GM19239 (cell line): Measurements from ENCODE around the gene ETV6.
A peak's percentile ranks its signal among the peaks of the same experiment; 100 is the strongest.

Experiments used
- DNase-seq: peaks from one replicate; pipeline ENCODE4 v3.0.0; 2011; ENCODE audit warnings: low spot score; ENCODE audit not compliant: insufficient read length
- FAIRE-seq: peaks from 2 replicates; lab custom pipeline; 2011; peaks lifted over from hg19 to GRCh38; lab: Jason Lieb, UNC

ETV6 gene

DNA sequence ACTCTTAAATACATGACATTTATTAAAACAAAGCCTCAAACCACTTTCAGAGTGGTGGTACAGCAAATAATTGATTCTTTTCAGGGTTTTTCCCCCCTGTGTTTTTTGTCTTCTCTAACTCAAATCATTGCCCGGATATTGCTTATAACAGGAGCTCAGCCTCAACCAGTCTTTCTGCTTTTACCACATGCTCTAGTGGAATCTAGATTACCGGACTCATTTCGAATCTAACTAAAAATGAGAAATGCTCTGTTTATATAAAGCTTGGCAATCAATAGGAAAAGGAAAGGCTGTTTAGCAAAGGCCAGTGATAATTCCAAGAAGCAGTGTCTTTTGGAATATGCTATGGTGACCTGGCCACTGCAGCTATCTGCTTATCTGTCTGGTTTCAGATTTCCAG is 161.5 kb downstream of the ETV6 start:
- DNase-seq = no peak

DNA sequence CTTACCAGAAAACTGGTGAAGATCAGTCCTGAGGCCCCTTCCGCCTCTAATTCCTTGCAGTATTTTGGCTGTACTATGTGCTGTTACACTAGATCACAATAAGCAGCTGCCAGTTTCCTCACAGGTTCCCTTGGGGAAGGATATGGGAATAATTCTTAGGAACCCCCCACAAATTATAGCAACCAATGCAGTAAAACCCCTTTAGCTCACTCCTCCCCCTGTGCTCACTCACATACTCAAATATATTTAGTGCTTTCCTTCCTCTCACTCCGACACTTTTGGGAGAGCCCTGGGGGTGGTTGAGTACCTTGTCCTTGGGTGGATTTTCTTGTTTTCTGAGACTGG is 162.7 kb downstream of the ETV6 start:
- FAIRE-seq = peak; percentile 47
- no peak for DNase-seq

More for the DNA sequence above, 161.5 kb downstream of the ETV6 start:
- no peak for FAIRE-seq

DNA sequence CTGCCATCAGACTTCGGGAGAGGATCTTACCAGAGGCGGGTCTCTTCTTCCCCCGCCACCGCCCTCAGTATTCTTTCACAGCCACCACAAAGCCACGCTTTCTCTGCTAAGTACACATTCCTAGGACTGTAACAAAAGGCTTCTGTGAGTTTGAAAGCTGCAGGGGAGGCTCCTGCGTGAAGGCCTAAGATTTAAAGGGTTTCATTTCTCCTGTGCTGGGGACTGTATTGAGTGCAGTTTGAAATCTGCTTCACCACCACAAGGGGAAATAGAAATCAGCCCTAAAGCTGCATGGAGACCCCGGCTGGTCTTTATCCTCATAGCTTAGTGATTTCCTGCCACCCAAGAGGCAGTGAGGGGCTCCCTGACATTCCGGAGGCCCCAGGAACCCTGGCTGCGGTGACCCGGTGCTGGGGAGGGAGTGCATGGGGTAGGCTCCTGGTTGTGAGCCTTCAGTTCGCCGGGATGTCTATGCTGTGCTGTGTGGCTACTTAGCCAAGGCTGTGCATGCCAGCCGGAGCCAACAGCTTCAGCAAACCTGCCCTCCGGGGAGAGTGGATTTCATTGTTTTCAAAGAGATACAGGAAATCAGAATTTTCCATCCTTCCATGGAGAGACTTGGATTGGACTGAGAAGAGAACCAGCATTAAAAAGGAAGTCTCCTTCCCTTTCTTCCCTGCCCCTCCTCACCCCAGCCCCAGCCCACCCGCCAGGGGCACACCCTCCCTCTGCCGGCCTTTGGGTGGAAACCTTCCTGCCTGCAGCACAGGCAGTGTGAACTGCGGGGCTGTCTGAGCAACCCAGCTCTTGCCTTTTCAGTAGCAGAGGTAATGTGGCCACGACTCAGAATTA is 163.3 kb downstream of the ETV6 start:
- FAIRE-seq (peak; percentile 93), DNase-seq (no peak)

DNA sequence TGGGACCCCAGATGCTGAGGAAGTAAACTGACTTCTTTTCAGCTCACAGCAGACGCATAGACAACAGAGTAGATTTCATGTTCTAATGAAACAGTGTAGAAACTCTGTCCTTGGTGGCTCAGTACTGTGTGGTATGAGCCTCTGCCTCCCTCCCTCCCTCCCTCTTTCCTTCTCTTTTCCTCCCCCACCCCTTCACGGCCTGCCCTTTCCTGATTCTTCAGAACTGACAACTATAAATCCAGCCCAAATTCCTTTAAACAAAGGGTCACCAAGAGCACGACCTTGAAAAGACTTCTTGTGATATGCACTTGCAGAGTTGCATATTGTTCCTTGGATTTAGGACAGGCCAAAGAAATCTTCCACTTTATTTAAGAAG is 164.0 kb downstream of the ETV6 start:
- no peak for FAIRE-seq
- DNase-seq = no peak

DNA sequence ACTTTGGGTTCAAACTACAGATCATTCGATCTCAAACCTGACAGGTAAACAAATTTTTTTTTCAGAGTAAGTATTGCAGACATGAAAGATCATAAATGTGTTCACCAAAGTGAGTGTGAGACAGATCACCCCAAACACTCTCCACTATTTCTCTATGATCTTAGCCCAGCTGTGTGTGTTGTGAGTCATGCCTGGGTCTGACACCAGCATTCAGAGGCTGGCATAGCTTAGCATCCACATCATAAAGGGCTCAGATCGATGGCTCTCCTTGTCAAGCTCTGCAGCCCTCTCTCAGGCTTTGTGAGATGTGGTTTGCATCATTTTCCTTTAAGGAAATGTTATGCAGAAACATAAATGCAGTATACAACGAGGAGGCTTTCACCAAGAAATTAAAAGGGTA is 164.9 kb downstream of the ETV6 start:
- no peak for FAIRE-seq
- no peak for DNase-seq

DNA sequence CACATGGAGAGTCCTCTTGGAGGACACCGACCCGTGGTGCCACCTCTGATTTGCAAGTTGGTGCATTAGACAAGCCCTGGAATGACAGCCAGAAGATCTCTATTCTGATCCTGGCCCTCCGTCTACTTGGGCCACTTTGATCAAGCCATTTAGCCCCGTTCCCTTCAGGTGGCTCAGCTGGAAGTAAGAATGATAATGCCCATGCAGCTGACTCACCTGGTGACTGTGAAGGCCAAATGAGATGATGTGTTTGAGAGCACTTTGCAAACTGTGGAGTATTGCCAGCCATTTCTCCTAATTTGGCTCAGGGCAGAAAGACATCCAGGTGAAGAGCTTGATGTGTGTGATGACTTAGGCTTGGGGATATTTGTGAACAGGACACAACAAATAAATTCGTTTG is 165.9 kb downstream of the ETV6 start:
- DNase-seq = no peak
- no peak for FAIRE-seq

DNA sequence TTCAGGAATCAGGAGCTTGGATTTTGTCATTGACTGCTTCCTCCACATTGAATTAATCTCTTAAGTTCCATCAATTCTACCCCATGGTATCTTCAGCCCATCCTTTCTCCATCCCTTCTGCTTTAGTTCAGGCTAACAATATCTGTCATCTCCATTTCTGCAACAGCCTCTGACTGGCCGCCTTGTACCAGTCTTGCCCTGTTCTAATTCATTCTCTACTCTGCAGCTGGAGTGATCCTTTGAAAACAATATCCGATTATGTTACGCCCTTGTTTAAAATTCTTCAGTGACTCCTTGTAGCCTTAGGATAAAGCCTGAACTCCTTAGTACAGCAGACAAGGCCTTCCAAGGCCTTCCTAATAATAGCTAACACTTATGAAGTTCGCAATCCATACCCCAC is 170.2 kb downstream of the ETV6 start:
- FAIRE-seq (no peak), DNase-seq (no peak)

DNA sequence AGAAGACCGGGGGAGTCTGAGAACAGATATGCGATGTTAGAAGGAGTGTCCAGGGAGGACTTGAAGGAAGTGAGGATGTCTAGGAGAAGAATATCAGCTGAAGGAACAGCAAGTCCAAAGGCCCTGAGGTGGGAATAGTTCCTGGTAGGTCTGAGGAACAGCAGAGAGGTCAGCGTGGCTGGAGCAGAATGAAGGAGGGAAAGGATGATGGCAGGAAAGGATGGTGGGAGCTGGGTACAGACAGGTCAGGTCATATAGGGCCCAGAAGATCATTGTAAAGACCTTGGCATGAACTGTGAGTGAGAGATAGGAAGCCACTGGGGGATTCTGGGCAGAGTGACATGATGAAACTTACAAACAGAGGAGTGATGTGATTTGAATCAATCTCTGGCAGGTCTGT is 171.0 kb downstream of the ETV6 start:
- no peak for FAIRE-seq
- DNase-seq = no peak

DNA sequence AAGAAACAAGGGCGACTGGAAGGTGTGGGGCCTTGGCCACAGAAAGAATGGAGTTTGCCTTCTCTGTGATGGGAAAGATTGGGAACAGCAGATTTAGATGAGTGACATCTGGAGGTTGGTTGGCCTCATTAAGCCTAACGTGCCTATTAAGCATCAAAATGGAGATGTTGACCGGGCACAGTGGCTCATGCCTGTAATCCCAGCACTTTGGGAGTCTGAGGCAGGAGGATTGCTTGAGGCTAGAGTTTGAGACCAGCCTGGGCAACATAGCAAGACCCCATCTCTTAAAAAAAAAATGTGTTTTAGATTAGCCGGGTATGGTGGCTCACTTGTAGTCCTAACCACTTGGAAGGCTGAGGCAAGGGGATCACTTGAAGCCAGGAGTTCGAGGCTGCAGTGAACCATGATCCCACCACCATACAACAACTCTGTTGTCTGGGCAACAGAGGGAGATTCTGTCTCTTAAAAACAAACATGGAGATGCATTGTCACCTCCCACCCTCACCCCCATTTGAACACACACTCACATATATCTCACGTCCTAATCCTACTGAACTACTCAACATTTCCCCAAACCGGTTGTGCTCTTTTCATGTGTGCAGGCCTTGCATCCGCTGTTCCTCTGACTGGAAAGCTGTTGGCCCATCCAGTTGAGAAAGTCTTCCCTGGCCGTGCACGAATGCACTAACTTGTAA is 172.1 kb downstream of the ETV6 start:
- FAIRE-seq (peak; percentile 80), DNase-seq (no peak)

DNA sequence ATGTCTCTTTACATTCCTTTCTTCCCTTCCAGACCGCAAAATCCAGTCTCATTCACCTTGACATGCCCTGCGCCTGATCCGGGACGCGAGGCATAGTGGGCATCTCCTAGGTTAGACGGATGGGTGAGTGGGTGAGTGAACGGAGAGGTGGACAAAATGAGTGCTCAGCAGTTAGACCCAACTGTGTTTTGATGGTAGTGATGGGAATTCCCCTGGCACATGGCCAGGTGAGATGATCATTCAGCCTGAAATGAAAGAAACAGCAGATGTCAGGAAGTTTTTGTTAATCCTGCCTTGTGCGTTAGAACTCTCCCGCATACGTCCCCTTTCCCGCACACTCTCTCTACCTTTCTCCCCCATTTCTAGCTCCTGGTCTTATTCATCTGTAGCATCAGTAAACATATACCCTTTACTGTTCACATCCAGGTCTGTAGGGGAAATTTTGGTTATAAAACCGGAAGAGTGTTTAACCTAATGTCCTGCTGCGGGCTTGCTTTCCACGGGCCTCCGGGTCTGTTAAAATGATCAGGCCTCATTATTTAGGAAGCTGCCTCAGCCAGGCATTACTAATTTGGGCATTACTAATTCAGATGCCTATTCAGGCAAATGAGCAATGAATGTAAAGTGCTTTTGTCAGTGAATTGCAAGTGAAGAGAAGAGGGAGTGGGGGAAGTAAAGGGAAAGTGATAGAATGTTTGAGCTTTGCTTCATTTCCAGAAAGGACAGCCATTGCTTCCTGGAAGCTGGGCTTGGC is 172.8 kb downstream of the ETV6 start:
- DNase-seq (no peak), FAIRE-seq (peak; percentile 94)

DNA sequence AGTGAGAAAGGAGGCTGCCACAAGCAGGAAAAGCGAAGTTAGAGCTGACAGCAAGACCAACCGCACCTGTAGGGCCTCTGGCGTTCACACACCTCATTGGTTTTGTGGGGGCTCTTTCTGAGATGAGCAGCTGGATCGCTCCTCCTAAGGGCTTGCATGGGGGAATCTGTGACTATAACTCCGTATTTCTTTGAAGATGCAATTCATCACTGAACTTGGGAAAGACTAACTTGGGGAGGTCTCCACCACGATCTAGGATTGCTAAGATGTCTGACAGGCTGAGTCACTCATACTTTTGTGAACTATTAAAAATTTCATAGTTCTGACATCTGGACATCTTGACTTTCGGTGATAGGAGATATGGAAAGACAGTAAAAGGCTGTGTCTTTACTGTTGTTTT is 173.6 kb downstream of the ETV6 start:
- FAIRE-seq = peak; percentile 69

DNA sequence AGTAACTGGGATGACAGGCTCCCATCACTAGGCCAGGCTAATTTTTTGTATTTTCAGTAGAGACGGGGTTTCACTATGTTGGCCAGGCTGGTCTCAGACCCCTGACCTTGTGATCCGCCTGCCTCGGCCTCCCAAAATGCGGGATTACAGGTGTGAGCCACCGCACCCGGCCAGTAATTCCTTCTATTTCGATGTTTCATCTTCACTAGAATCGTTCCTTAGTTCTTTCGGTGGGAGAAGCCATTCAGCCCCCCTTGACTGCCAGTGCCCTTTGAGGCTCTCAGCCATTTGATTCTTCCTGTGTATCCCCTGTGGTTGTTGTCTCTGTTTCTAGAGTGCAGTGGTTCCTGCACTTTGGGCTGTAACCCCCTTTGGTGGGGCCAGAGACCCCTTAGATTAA is 174.1 kb downstream of the ETV6 start:
- FAIRE-seq (peak; percentile 21), DNase-seq (no peak)

More for the DNA sequence above, 173.6 kb downstream of the ETV6 start:
- DNase-seq = no peak

DNA sequence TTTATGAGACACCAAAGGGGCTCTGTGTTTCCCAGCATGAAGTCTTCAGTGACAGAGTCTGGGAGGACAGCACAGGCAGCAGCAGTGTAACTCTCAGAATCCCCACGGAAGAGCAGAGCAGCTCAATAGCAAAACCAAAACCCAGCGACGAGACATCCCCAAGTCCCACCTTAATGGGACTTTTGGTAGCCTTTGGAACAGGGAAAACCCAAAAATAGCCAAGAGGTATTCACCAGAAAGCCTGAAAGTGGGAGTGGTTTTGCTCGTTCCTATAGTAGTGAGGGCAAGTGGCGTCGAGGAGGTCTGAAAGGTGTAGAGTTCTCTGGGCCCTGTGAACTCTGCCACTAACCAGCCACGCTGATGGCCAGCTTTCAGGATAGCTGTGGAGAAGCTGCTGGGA is 174.6 kb downstream of the ETV6 start:
- peak; percentile 90 for FAIRE-seq
- no peak for DNase-seq

DNA sequence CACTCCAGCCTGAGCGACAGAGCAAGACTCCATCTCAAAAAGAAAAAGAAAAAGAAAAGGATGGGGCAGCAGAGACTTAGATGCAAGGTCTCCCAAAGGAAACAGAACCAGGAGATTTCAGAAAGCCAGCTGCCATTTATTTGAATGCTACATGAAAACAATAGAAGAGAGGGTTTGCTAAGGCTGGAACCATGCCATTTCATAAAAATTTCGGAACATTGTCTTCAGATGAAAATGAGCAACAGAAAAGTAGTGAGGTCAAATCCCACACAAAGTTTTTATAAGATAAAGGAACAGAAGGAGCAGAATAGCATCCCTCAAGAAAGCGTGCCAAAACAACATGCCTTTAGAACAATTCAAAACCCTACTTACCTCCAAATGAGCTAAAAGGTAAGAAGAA is 175.3 kb downstream of the ETV6 start:
- DNase-seq (no peak), FAIRE-seq (no peak)

DNA sequence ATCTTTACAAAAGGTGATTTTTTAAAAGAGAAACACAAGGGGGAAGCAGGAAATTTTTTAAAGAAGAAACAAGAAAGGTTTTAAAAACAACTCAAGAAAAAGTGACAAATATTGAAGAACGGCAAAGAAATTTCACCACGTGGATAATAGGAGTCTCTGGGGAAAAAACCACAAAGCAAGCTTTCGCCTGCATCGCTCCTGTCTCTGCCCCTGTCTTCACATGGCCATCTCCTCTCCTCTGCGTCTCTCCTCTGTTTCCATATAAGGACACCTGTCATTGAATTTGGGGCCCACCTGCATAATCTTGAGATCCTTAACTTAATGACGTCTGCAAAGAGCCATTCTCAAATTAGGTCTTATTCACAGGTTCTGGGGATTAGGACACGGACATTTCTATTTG is 175.8 kb downstream of the ETV6 start:
- FAIRE-seq = peak; percentile 84
- no peak for DNase-seq

DNA sequence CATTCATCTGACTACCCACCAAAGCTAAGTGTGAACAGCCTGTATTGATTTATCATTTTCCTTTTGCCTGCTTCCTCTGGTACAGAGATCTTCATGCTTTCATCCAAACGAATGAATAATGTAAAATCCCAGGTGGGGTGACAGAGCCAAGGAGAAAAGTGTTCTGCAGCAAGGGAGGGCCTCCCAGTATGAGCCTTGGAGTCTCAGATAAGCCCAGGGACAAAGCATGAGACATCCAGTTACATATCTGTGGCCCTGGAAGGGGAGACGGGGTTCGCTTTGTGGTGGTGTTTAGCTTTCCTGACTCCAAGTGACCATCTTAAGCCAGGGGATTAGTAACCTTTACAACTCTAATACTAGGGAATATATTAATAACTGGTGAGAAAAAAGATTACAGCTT is 177.1 kb downstream of the ETV6 start:
- DNase-seq = no peak
- no peak for FAIRE-seq

DNA sequence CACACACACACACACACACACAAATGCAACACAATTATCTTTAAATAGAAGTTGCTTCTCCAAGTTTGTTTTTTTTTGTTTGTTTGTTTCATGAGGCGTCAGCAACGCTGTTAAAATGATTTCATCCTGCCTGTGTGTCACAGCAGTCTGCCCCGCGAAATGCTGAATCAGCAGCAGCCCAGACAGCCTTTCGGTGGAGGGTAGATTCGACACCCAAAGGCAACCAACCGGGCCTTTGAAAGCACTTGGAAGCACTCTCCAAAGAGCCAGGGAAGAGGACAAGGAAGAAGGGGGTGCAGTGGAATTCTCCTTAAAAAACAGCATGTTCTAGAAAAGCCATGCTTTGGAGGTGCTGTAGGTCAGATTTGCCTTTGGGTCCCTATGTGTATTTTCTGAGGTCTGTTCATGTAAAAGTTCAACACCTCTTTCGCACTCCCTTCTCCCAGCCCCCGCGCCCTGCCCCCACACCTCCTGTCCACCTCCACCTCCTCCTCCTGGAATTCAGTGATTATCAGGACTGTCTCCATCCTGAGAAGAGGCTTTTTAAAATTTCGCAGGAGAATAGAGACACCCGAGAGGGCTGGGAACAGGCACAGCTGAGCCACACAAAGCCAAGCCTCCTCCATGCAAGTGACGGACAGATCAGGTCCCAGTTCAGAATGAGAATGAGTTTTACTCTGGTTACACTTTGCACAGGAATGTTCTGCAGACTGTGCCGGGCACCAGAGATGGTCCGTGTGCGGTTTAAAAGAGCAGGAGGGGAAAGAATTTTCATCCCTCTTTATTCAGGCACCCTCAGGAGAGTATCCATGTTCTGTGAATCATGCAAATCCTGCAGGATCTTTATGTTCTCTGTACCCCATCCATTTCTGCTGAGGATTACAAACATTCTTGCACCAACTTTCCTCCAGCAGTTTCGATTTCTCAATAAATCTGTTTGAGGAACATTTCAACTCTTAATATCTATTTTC is 177.9 kb downstream of the ETV6 start:
- FAIRE-seq (no peak), DNase-seq (no peak)

DNA sequence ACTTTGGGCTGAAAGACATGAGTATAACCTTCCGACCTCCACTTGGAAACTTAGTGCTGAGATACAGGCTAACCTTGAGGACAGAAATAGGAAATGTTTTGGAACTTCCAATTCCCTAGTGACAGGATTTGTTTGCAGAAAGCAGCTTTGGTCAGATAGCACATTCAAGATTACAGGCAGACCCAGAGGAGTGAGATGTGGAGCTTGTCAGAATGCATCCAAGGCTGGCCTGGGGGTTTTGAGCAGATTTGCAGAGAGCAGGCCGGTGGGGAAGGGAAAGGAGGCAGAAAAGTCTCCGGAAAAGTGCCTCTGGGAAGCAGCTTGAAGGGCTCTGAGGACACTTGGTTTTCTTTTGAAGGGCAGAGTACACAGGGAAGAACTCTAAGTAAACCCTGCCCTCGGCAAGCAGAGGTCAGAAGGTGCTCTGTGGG is 180.3 kb downstream of the ETV6 start:
- no peak for DNase-seq

DNA sequence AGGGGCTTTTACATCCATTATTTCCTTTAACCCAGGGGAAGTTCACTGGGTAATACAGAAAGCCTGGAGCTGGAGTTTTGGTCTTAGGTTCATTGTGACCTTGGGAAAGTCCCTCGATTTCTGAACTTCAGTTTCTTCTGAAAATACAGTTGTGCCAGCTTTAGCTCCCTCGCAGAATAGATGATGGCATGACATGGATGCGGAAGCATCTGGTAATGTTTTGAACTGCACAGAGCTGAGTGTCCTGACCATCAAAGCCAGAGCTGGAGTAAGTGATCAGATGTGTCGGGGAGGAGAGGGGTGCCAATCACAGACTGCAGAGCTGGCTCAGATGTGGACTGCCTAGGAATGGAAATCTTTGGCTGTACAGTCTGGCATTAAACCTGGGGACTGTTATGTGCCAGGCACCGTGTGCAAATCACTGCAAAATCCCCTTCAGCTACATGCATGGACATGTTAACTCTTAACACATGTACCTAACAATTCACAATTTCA is 180.9 kb downstream of the ETV6 start:
- peak; percentile 79 for FAIRE-seq
- no peak for DNase-seq

More for the DNA sequence above, 180.3 kb downstream of the ETV6 start:
- peak; percentile 52 for FAIRE-seq

DNA sequence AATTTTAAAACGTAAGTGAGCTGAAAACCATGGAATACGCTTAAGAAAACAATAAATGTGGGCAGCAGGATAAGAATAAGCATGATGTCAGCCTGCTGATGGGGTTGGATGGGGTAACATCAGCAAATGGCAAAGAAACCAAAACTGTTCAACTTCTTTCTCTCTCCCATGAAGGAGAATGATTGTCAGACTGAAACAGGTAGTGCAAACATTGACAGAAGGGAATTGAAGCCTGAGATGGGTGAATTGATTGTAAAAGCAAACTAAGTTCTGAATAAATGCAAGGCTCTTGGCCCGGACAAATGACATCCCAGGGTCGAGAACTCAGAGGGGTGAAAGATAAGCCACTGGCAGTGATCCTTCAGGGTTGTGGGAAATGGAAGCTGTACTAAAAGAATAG is 182.6 kb downstream of the ETV6 start:
- peak; percentile 96 for FAIRE-seq

More for the DNA sequence above, 182.6 kb downstream of the ETV6 start:
- DNase-seq = no peak
